Mucosa of rectum (tissue), 2 donors: ENCODE data around the gene ANP32B.

Experiments
- H3K27ac ChIP-seq, 2 donors: one replicate each; pipeline ENCODE4 v1.7.0; 2013; ENCODE audit warnings: inconsistent platforms in 2 of 2, low read depth in 2 of 2, low read length in 2 of 2
- H3K27me3 ChIP-seq, 2 donors: one replicate each; pipeline ENCODE4 v1.7.0; 2013; ENCODE audit warnings: low read length in 2 of 2; ENCODE audit not compliant: control insufficient read depth in 2 of 2, insufficient read depth in 2 of 2
- H3K36me3 ChIP-seq, 2 donors: one replicate each; pipeline ENCODE4 v1.7.0; 2013; ENCODE audit warnings: low read length in 2 of 2; ENCODE audit not compliant: control insufficient read depth in 2 of 2, insufficient read depth in 2 of 2
- H3K4me1 ChIP-seq, 2 donors: one replicate each; pipeline ENCODE4 v1.7.0; 2013; ENCODE audit warnings: low read length in 2 of 2, mild to moderate bottlenecking in 1 of 2; ENCODE audit not compliant: control insufficient read depth in 2 of 2, insufficient read depth in 2 of 2
- H3K4me3 ChIP-seq, 2 donors: one replicate each; pipeline ENCODE4 v1.7.0; 2013; ENCODE audit warnings: low read length in 2 of 2
- H3K9ac ChIP-seq, 2 donors: one replicate each; pipeline ENCODE4 v1.7.0; 2013; ENCODE audit warnings: low read length in 2 of 2, low read depth in 1 of 2, mild to moderate bottlenecking in 1 of 2
- H3K9me3 ChIP-seq, 2 donors: one replicate each; pipeline ENCODE4 v1.7.0; 2013; ENCODE audit warnings: low read length in 2 of 2; ENCODE audit not compliant: control insufficient read depth in 2 of 2
- donor health status: healthy.
- donor health status: Normal muscosa, but diverticular disease.

The ANP32B gene

GRCh38 chr9:98007251-98007928 is 24.2 kb downstream of the ANP32B start:
- H3K9me3 ChIP-seq: no peaks in the 10 kb centered on the region
- no peak overlapping the region for H3K9ac ChIP-seq
- no peak overlapping the region for H3K4me3 ChIP-seq
- H3K27ac ChIP-seq: no peak overlapping the region
- H3K4me1 ChIP-seq: peaks cover 0 to 3% of the 10 kb centered on the region in 2 donors
- H3K27me3 ChIP-seq: no peaks in the 10 kb centered on the region
- peaks cover 72 to 90% of the 10 kb centered on the region in 2 donors for H3K36me3 ChIP-seq

GRCh38 chr9:98008764-98009163 is 25.6 kb downstream of the ANP32B start:
- H3K9me3 ChIP-seq: no peaks in the 10 kb centered on the region

GRCh38 chr9:98009437-98009836 is 26.3 kb downstream of the ANP32B start:
- Histone ChIP-seq H3K4me1 (peaks cover 0 to 3% of the 10 kb centered on the region in 2 donors), H3K36me3 (peaks cover 81 to 93% of the 10 kb centered on the region in 2 donors), H3K4me3 (no peak overlapping the region), H3K27ac (no peak overlapping the region), H3K9me3 (no peaks in the 10 kb centered on the region), H3K9ac (no peak overlapping the region), H3K27me3 (no peaks in the 10 kb centered on the region)

More at GRCh38 chr9:98008764-98009163, 25.6 kb downstream of the ANP32B start:
- Histone ChIP-seq H3K36me3 (peaks cover 78 to 94% of the 10 kb centered on the region in 2 donors), H3K27ac (no peak overlapping the region), H3K4me3 (no peak overlapping the region), H3K27me3 (no peaks in the 10 kb centered on the region), H3K9ac (no peak overlapping the region), H3K4me1 (peaks cover 0 to 3% of the 10 kb centered on the region in 2 donors)

- H3K9me3 ChIP-seq: no peaks in the 10 kb centered on the region
- H3K36me3 ChIP-seq: peaks cover 84 to 93% of the 10 kb centered on the region in 2 donors
- H3K9ac ChIP-seq: no peak overlapping the region
- H3K27me3 ChIP-seq: no peaks in the 10 kb centered on the region
- peaks cover 0 to 3% of the 10 kb centered on the region in 2 donors for H3K4me1 ChIP-seq
- no peak overlapping the region for H3K27ac ChIP-seq
- H3K4me3 ChIP-seq: no peak overlapping the region
Measured at GRCh38 chr9:98009936-98010335, 26.8 kb downstream of the ANP32B start.

GRCh38 chr9:98010445-98010844 is 27.3 kb downstream of the ANP32B start:
- peaks cover 0 to 3% of the 10 kb centered on the region in 2 donors for H3K4me1 ChIP-seq
- no peak overlapping the region for H3K4me3 ChIP-seq
- H3K27ac ChIP-seq: peak overlapping the region in 1 of 2 donors; percentile 40
- H3K9ac ChIP-seq: no peak overlapping the region
- H3K27me3 ChIP-seq: no peaks in the 10 kb centered on the region
- peaks cover 83 to 92% of the 10 kb centered on the region in 2 donors for H3K36me3 ChIP-seq
- H3K9me3 ChIP-seq: no peaks in the 10 kb centered on the region

GRCh38 chr9:98011122-98011521 is 28.0 kb downstream of the ANP32B start:
- Histone ChIP-seq H3K9ac (no peak overlapping the region), H3K9me3 (no peaks in the 10 kb centered on the region), H3K4me3 (no peak overlapping the region), H3K27ac (peak overlapping the region in 1 of 2 donors; percentile 40), H3K27me3 (no peaks in the 10 kb centered on the region), H3K36me3 (peaks cover 79 to 90% of the 10 kb centered on the region in 2 donors), H3K4me1 (peaks cover 0 to 3% of the 10 kb centered on the region in 2 donors)

- Histone ChIP-seq H3K27ac (no peak overlapping the region), H3K27me3 (no peaks in the 10 kb centered on the region), H3K4me1 (peaks cover 13 to 15% of the 10 kb centered on the region in 2 donors), H3K9me3 (no peaks in the 10 kb centered on the region), H3K4me3 (no peak overlapping the region), H3K36me3 (peaks cover 60 to 66% of the 10 kb centered on the region in 2 donors), H3K9ac (no peak overlapping the region)
Measured at GRCh38 chr9:98016137-98016680, 33.1 kb downstream of the ANP32B start.

- H3K9me3 ChIP-seq: no peaks in the 10 kb centered on the region
- H3K27me3 ChIP-seq: no peaks in the 10 kb centered on the region
- no peak overlapping the region for H3K9ac ChIP-seq
- no peak overlapping the region for H3K4me3 ChIP-seq
- H3K4me1 ChIP-seq: peaks cover 13 to 15% of the 10 kb centered on the region in 2 donors
- H3K27ac ChIP-seq: peak overlapping the region in 1 of 2 donors; percentile 37
- H3K36me3 ChIP-seq: peaks cover 49 to 58% of the 10 kb centered on the region in 2 donors
Measured at GRCh38 chr9:98017306-98017705, 34.2 kb downstream of the ANP32B start.

- Histone ChIP-seq H3K4me1 (peaks cover 13 to 15% of the 10 kb centered on the region in 2 donors), H3K27ac (peak overlapping the region in 1 of 2 donors; percentile 83), H3K9me3 (no peaks in the 10 kb centered on the region), H3K27me3 (no peaks in the 10 kb centered on the region), H3K4me3 (no peak overlapping the region), H3K9ac (no peak overlapping the region), H3K36me3 (peaks cover 40 to 47% of the 10 kb centered on the region in 2 donors)
Measured at GRCh38 chr9:98018347-98018746, 35.2 kb downstream of the ANP32B start.

- no peak overlapping the region for H3K4me3 ChIP-seq
- H3K9me3 ChIP-seq: no peaks in the 10 kb centered on the region
- H3K36me3 ChIP-seq: peaks cover 34 to 41% of the 10 kb centered on the region in 2 donors
- H3K4me1 ChIP-seq: peaks cover 13 to 15% of the 10 kb centered on the region in 2 donors
- no peaks in the 10 kb centered on the region for H3K27me3 ChIP-seq
- H3K9ac ChIP-seq: peak overlapping the region in 1 of 2 donors; percentile 2
- peak overlapping the region; percentile 78 to 83 for H3K27ac ChIP-seq
Measured at GRCh38 chr9:98019098-98019497, 36.0 kb downstream of the ANP32B start.
